ENCODE measurements around the gene CUTA. TPM values are rescaled to one million over a fixed set of nuclear protein-coding genes. Genes with fewer than 3 reads are reported as not detected.

CUTA gene
- total and polyA plus RNA-seq, 2 experiments from 2014 or later, result 207 to 421 TPM

DNA sequence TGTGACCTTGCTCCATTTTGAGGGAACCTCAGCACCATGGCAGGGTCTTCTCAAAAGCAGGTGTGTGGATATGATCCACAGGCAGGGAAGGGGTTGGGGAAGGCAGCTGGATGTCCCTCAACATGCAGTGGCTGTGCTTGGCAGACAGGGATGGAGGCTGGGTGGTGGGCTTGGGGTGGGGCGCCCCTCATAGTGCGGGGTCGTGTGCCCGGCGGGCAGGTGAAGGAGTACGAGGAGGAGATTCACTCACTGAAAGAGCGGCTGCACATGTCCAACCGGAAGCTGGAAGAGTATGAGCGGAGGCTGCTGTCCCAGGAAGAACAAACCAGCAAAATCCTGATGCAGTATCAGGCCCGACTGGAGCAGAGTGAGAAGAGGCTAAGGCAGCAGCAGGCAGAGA, 28.4 kb upstream of the CUTA start:
- Histone ChIP-seq H3F3A (replicated peaks; ENCODE audit: low read depth) (peaks cover 5% of the 10 kb centered on the region; the same call in 1 of the 2 replicates), H3K27ac (ENCODE audit: low read depth) (no peak overlapping the region), H3K79me2 (replicated peaks; ENCODE audit: insufficient read depth) (no peaks in the 10 kb centered on the region), H3K4me2 (no peak overlapping the region), H4K20me1 (replicated peaks; ENCODE audit: insufficient read depth) (peaks cover 2% of the 10 kb centered on the region), H3K4me3 (no peak overlapping the region), H2AFZ (no peak overlapping the region), H3K27me3 (ENCODE audit: insufficient read depth) (no peaks in the 10 kb centered on the region), H3K9me2 (ENCODE audit: insufficient read depth) (no peaks in the 10 kb centered on the region), H3K4me1 (ENCODE audit: insufficient read depth) (no peaks in the 10 kb centered on the region; the same call in 1 of the 2 replicates), H3K36me3 (ENCODE audit: insufficient read depth) (peaks cover 35% of the 10 kb centered on the region)
- H3K36me3 Mint-ChIP-seq (ENCODE audit: low read depth), result peaks cover 94% of the 10 kb centered on the region
- no peak overlapping the region for H3K27ac Mint-ChIP-seq
- no peaks in the 10 kb centered on the region for H3K9me3 Mint-ChIP-seq
- peaks cover 16% of the 10 kb centered on the region for H3K4me1 Mint-ChIP-seq
- ATAC-seq (no peak), DNase-seq (ENCODE audit: low spot score) (no peak)
- H3K4me3 Mint-ChIP-seq, result no peak overlapping the region; the same call in 2 of the 3 replicates
- TF ChIP-seq EZH2phosphoT487 (IDR thresholded peaks at IDR 0.05; ENCODE audit: unreplicated experiment), result no peak
- TF ChIP-seq, protein P1, sequence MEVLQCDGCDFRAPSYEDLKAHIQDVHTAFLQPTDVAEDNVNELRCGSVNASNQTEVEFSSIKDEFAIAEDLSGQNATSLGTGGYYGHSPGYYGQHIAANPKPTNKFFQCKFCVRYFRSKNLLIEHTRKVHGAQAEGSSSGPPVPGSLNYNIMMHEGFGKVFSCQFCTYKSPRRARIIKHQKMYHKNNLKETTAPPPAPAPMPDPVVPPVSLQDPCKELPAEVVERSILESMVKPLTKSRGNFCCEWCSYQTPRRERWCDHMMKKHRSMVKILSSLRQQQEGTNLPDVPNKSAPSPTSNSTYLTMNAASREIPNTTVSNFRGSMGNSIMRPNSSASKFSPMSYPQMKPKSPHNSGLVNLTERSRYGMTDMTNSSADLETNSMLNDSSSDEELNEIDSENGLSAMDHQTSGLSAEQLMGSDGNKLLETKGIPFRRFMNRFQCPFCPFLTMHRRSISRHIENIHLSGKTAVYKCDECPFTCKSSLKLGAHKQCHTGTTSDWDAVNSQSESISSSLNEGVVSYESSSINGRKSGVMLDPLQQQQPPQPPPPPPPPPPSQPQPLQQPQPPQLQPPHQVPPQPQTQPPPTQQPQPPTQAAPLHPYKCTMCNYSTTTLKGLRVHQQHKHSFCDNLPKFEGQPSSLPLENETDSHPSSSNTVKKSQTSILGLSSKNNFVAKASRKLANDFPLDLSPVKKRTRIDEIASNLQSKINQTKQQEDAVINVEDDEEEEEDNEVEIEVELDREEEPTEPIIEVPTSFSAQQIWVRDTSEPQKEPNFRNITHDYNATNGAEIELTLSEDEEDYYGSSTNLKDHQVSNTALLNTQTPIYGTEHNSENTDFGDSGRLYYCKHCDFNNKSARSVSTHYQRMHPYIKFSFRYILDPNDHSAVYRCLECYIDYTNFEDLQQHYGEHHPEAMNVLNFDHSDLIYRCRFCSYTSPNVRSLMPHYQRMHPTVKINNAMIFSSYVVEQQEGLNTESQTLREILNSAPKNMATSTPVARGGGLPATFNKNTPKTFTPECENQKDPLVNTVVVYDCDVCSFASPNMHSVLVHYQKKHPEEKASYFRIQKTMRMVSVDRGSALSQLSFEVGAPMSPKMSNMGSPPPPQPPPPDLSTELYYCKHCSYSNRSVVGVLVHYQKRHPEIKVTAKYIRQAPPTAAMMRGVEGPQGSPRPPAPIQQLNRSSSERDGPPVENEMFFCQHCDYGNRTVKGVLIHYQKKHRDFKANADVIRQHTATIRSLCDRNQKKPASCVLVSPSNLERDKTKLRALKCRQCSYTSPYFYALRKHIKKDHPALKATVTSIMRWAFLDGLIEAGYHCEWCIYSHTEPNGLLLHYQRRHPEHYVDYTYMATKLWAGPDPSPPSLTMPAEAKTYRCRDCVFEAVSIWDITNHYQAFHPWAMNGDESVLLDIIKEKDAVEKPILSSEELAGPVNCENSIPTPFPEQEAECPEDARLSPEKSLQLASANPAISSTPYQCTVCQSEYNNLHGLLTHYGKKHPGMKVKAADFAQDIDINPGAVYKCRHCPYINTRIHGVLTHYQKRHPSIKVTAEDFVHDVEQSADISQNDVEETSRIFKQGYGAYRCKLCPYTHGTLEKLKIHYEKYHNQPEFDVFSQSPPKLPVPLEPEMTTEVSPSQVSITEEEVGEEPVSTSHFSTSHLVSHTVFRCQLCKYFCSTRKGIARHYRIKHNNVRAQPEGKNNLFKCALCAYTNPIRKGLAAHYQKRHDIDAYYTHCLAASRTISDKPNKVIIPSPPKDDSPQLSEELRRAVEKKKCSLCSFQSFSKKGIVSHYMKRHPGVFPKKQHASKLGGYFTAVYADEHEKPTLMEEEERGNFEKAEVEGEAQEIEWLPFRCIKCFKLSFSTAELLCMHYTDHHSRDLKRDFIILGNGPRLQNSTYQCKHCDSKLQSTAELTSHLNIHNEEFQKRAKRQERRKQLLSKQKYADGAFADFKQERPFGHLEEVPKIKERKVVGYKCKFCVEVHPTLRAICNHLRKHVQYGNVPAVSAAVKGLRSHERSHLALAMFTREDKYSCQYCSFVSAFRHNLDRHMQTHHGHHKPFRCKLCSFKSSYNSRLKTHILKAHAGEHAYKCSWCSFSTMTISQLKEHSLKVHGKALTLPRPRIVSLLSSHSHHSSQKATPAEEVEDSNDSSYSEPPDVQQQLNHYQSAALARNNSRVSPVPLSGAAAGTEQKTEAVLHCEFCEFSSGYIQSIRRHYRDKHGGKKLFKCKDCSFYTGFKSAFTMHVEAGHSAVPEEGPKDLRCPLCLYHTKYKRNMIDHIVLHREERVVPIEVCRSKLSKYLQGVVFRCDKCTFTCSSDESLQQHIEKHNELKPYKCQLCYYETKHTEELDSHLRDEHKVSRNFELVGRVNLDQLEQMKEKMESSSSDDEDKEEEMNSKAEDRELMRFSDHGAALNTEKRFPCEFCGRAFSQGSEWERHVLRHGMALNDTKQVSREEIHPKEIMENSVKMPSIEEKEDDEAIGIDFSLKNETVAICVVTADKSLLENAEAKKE (CRISPR knock-in tag; IDR thresholded peaks at IDR 0.05), result no peak
- TF ChIP-seq, protein P2, sequence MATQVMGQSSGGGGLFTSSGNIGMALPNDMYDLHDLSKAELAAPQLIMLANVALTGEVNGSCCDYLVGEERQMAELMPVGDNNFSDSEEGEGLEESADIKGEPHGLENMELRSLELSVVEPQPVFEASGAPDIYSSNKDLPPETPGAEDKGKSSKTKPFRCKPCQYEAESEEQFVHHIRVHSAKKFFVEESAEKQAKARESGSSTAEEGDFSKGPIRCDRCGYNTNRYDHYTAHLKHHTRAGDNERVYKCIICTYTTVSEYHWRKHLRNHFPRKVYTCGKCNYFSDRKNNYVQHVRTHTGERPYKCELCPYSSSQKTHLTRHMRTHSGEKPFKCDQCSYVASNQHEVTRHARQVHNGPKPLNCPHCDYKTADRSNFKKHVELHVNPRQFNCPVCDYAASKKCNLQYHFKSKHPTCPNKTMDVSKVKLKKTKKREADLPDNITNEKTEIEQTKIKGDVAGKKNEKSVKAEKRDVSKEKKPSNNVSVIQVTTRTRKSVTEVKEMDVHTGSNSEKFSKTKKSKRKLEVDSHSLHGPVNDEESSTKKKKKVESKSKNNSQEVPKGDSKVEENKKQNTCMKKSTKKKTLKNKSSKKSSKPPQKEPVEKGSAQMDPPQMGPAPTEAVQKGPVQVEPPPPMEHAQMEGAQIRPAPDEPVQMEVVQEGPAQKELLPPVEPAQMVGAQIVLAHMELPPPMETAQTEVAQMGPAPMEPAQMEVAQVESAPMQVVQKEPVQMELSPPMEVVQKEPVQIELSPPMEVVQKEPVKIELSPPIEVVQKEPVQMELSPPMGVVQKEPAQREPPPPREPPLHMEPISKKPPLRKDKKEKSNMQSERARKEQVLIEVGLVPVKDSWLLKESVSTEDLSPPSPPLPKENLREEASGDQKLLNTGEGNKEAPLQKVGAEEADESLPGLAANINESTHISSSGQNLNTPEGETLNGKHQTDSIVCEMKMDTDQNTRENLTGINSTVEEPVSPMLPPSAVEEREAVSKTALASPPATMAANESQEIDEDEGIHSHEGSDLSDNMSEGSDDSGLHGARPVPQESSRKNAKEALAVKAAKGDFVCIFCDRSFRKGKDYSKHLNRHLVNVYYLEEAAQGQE (IDR thresholded peaks at IDR 0.05; ENCODE audit: unreplicated experiment), result no peak
- no peak for TF ChIP-seq CREB1 (CRISPR knock-in tag; IDR thresholded peaks at IDR 0.05; ENCODE audit: low read depth)
- TF ChIP-seq, protein P3, sequence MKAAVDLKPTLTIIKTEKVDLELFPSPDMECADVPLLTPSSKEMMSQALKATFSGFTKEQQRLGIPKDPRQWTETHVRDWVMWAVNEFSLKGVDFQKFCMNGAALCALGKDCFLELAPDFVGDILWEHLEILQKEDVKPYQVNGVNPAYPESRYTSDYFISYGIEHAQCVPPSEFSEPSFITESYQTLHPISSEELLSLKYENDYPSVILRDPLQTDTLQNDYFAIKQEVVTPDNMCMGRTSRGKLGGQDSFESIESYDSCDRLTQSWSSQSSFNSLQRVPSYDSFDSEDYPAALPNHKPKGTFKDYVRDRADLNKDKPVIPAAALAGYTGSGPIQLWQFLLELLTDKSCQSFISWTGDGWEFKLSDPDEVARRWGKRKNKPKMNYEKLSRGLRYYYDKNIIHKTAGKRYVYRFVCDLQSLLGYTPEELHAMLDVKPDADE (IDR thresholded peaks at IDR 0.05), result no peak
- TF ChIP-seq ZNF114 (CRISPR knock-in tag; IDR thresholded peaks at IDR 0.05), result no peak
- no peak for TF ChIP-seq POLR2AphosphoS5 (IDR thresholded peaks at IDR 0.05; ENCODE audit: low read depth)
- TF ChIP-seq EZH2 (IDR thresholded peaks at IDR 0.05; ENCODE audit: low read depth, unreplicated experiment), result no peak
- TF ChIP-seq NANOG (IDR thresholded peaks at IDR 0.05; ENCODE audit: borderline replicate concordance), result no peak
- TF ChIP-seq JUNB (IDR thresholded peaks at IDR 0.05; ENCODE audit: unreplicated experiment), result no peak
- no peak for TF ChIP-seq STAT1 (IDR thresholded peaks at IDR 0.05; ENCODE audit: unreplicated experiment)
- peaks cover 21% of the 10 kb centered on the region for H3K27me3 Mint-ChIP-seq (ENCODE audit: insufficient read depth, low read depth, poor library complexity)

Data from GM23338 (cell line).